NCI-H226 (cell line): ENCODE measurements around the gene PBX3.

Experiments
- DNase-seq: peaks from one replicate; pipeline ENCODE4 v3.0.0-alpha.2; 2015

PBX3 gene

DNA sequence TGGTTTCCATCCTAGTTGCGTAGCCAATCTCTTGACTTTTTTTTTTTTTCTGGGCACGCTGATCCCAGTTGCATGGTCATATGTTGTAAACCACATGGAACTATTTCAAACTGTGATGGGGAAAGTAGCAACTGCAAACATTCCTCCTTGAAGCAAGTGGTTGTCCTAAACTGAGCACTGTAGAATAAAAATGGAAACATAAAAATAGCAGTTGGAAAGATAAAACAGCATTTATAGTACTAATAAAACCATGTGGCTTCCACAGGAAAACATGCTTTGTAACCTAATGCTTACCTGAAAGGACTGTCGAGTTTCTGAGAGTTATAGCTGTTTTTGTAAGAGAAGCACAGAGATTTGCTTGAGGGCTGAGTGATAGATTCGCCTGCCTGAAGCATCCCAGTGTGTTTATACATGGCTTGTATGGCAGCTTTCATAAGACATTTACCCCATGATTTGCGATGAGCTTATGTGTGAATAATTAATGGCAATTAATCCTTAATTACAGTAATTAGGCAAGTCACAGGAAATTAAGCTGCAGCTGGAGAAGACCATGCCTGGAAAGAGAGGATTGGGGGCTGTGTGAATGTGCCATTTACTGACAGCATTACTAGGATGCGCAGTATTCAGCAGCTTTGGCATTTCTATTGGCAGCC, 136.5 kb downstream of the PBX3 start:
- no peak for DNase-seq

DNA sequence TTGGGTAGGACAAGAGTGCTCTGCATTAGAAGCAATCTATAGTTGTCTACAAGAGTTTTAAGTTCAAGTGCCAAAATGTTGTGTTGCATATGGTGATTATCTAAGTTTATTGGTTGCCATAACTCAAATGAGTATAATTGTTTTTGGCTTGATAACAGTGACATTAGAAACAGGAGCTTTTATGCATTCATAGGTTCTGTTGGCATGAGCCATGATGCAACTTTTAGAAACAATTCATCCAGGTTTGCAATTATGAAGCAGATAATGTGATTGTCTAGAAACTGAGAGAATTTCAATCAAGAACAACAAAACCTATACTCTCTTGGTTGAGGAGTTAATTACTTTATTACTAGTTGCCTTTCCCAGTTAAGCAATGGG, 137.0 kb downstream of the PBX3 start:
- DNase-seq: no peak

DNA sequence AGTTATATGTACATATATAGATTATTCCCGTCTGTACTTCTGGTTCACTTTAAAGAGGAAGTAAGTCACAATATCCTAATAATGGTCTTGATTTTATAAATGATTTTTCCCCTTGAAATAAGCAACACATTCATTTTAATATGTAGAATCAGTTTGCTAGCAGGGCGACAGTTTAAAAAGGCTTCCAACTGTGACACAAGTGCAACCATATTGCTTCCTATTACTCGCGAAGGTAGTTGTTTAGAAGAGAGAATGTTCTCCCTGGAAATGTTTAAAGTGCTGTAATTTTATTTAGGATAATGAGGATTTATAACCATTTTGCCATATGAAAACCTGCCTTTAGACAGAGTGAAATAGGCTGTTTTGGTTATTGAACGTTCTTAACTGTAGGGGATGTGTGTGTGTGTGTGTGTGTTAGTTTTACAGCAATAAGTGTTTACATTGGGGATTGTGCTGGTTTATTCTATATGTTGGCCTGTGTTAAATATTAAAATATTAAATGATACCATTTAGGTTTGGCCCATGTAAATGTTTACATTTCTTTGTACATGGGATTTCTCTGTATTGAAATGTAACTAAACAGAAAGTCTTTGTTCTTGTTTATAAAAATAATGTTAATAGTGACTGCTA, 138.3 kb downstream of the PBX3 start:
- no peak for DNase-seq

DNA sequence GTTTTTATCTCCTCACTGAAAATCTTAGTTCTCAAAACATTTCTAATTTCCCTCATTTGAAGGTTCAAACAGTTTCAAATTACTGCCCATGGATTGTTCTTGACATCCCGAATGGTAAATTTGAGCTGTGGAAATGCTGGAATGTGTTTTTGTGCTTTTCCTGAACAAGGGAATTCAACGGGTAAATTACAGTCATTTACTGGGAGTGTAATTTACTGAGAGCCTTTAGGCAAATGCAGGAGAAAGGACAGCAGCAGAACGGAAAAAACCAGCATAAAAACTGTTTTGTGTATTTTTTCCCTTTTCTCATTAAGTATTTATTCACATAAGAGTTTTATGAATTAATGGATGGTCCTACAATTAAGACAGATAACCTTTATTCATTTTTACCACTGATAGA, 139.2 kb downstream of the PBX3 start:
- DNase-seq: no peak

DNA sequence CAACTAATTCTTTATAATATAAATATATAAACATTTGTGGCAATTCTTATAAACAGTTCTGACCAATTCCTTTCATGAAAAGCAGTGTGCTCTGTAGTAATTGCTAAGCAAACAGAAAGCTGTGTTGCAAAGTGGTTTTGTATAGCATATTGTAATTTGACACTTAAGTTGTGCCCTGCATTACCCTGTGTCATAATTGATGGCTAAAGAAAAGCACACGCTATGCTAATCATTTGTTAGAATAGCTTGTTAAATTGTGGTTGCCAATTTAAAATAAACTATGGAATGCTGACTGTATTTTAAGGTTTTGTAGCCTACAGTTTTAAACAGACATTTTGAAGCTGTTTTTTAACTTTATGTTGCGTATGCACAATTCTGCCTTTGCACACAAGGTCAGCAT, 140.0 kb downstream of the PBX3 start:
- no peak for DNase-seq

DNA sequence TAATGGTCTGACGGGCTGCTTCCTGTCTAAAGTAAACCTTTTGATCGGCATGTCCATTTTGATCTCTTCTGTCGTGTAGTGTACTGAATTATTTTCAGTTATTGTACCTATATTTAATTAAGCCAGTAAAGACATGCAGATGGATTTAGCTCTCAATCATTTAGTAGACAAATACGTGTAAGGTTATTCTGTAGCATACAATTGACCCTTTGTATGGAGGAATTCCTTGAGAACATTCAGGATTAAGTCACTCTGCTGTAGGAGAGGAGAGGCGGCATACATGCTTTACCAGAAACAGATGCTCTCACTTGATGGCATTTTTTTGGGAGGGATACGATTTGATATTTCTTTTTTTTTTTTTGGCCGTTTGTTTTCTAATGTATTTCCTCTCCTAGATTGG, 141.0 kb downstream of the PBX3 start:
- DNase-seq: no peak

DNA sequence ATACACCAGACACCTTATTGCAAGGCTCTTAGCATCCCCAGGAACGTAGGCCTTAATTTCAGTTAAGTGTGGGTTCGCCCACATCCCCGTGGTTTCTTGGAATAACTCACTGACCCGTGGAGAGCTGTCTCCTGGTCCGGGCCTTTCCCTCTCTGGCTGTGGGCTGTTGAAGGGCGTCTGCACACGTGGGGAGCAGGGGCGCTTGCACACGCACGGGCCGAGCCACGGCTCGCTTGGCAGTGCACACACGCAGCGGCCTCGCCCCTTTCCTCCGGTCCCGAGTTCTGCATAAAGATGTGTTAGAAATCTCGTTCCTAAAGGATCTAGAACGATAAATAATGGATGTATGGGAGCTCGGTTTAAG, 141.9 kb downstream of the PBX3 start:
- DNase-seq: no peak

DNA sequence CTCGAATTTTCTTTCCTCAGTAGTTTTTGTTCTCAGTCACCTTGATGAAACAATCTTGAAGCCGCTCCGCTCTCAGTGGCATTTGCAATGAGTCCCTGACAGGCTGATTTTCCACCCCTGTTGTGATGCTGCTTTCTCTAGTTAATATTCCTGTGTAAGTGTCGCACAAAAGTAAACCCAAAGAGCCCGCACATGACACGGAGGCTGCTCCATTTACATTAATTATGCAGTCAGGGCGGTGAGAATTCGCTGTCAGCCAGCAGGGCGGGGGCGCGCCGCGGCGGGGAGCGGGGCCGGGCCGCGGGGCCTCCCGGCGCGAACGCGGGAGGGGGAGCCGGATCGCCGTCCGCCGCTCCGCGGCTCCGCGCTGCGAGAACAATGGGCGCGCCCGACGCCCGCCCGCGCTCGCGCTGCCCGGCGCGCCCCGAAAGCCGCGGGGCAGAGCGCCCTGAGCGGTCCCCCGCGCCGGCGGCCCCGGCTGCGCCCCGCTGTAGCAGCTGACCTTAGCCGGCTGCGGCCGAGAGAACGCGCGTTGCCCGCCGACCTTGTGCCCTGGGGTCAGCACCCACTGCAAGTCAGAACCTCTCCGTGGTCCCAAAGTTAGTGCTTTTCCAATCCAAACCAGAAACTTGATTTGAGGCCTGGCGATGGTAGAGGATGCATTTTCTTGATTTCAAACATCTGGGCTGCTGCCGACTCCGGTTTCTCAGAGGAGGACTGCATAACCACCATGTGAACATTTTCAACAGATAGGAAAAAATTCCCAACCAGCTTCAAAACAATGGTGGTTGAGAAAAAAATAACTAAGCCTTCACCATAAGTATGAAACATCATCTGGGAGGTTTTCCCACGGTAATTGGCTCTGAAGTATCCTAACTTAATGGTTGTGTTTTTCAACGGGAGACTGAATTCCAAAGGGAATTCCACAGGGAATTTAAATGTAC, 142.6 kb downstream of the PBX3 start:
- DNase-seq: no peak

DNA sequence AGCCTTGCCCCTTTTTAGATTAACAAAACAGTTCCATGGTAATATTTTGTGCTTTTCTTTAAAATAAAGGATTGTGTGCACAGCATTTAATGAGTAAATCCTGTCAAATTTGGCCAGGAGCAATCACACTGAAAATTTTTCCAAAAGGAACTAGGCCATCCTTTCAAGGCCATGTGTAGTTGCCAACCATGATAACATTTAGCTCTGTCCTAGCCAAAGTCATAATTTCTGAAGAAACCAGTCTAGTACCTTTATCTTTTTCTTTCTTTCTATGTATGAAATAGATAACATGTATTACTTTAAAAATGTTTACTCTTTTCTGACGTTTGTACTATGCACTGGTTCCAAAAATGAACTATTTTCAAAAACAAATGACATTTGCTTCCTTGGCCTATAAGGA, 143.7 kb downstream of the PBX3 start:
- no peak for DNase-seq

DNA sequence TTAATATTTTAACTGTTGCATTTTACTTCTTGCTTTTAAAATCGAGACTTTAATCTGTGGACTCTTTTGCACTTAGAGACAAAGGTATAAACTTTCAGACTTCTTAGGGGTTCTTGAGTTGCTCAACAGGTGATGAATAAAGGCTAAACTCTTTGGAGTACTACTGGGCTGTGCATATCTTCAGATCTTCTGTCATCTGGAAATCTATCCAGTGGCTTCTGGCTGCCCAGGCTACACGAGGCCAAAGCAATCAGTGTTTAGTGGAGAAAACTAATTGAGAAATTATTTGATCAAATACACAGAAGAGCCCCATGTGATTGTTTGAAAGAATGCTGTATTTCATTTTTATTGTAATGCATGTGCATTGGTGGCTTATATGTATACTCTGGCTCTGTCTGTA, 146.1 kb downstream of the PBX3 start:
- DNase-seq: no peak

DNA sequence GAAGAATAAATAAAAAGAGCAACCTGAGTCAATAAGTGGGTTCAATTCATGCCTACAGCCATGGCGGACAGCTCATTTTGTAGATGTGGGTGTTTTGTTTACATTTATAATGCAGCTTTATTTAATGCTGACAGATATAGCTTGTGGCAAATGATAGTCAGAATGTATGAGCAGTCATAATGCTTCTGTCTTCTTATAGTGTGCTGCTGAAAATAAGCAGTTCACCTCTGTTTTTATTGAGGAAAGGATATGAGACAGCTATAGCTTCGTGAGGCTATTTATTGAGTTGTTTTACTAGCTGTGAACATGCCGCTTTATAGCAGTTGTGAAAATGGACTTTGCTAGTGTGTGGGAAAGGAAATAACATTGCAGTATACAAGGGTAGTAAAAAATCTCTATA, 147.4 kb downstream of the PBX3 start:
- DNase-seq: no peak

DNA sequence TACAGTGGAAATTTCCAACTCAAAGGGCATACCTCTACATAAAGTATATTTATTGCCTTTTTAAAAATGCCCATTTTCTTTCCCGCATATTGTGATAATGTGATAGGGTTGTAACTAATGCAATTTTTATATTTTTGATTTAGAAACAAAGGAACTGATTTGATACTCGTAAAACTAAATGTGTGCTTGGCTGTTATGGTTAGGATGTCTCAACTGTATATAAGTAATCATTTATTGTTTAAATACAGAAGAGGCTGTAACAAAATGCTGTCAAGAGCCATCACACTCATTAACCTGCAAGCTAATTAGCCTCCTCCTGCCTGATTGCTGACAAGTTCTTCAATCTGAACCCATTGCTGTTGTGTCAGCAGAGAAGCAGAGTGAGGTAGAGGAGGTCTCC, 149.2 kb downstream of the PBX3 start:
- DNase-seq: no peak

DNA sequence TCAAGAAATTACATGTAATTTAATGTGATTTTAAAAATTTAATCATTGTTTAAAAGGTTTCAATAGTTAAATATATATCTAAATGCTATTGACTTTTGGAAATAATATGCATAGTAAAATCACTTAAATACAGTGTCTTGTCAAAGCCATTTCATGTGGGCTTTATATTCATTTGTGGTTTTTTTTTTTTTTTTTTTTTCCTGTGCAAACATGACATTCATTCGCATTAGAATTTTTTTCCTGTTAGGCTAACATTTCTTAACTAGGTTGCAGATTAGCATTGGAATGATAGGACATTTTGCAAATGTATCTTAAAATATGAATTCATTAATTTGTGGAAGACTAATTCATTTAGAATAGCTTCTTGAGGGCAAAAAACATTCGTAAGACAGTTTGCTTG, 149.8 kb downstream of the PBX3 start:
- DNase-seq: no peak

DNA sequence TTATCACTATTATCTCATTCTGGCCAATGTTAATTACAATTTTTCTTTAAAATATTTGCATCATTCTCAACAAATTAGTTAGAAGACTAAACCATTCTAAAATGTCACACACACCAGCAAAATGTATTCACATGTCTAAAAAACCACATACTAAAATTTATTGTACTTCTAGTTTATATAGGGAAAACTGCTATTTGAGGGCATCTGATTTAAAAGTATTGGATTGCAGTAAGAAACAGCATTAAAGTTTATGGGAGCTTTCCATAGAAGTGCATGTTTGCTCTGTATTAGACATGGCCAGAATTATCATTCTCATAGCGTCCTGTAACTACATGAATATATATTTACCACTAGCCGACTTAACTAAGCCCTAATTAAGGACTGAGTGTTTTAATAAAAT, 150.3 kb downstream of the PBX3 start:
- DNase-seq: no peak

DNA sequence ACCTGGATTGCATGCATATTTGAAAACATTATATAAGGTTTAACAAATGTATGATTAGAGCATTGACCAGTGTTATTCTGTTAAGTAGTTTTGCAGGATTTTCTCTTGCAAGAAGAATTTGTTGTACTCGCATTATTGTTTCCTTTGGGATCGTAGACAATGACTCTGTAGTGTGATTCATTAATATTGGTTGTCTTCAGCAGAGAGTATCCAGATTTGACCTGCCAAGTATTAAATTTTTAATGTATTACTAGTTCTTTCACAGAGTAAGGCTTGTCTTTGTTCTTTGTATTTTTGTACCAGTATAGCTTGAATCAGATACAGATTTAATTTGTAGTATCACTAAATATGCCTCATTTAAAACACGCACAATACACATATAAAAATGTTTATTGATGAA, 155.0 kb downstream of the PBX3 start:
- DNase-seq: no peak

DNA sequence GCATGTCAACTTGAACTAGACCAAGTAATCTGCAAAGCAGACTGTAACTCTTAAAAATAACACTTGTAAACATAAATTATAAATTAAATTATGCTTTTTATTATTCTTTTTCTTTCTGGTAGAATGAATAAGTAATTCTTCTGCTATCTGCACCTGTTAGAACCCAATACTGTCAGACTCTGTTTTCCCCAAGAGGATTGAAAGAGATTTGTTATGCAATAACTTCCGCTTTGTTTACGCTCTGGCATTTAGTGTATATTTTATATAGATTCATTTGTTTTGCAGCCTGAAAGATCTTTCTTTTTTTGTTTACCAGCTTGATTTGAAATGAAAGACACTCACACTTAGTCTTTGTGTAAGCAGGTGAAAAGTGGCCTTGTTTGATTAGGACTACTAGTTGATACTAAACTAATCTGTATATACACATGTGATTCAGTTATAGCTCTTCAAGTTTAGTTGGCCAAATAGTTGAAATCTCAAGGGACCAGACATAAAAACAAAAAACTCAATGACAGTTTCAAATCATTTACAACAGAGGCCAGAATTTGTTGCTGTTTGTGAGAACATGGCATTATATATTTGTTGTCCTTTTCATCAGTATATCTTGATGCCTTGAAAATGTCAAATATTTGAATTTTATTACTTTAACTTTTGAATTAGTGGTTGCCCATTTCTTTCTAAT, 155.8 kb downstream of the PBX3 start:
- no peak for DNase-seq

DNA sequence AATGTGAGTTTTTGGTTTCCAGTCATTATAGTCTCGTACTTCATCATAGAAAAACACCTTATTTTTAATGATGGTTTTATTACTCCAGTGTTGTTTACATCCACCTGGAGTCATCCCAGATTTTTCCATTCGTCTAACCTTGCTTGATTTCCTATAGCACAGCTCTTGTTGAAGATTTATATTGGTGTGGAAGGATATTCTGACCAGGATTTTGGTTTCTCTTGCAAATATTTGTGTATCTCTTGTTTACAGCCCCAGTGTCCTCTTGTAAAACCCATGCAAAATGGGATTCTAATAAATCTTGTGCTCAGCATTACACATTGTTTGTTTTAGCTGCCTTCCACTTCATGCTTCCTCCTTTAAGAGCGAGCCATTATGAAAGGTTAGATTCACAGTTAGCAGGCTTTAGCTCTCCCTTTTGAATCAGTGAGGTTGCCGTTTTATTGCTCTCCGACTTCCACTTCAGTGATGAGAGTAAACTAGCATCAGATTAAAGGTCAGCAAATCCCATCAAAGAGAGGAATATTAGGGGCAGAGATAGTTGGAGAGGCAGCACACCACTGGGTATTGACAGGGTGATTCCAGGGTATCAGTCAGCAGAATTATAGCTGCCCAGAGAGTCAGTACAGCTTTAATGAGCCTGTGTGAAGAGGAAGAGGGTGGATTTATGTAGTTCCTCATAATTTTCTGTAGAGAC, 157.1 kb downstream of the PBX3 start:
- no peak for DNase-seq

DNA sequence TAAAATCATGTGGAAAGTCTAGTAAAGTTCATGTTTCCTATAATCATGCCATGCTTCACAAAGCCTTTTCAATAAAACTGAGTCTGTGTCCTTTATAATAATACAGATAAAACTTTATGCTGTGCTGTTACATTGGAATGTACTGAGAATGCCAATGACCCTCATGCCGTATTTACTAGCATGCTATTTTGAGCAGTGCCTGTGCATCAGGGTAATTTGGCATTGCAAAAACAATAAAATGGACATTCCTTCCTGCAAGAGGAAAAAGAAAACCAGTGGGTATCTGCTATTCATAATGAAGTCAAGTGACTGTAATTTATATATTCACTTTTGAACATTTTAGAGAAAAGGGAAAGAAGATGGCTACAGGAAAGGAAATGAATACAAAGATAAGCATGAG, 159.0 kb downstream of the PBX3 start:
- peak; percentile 32 for DNase-seq

DNA sequence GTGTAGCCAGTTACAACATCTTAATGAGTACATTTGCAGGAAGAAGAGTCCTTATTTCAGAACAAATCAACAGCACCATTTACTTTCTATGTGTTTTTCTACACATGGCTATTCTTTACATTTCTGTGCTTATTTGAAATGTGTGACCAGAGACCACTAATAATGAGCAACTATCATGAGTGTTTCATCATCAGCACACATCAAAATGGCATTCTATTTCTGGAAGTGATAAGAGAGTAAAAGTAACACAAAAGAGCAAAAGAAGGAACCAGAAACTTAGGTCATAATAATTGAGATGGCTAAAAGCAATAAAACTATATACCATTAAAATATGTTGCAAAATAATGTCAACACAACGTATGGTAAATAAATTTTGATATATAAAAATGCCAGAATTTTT, 159.7 kb downstream of the PBX3 start:
- no peak for DNase-seq

DNA sequence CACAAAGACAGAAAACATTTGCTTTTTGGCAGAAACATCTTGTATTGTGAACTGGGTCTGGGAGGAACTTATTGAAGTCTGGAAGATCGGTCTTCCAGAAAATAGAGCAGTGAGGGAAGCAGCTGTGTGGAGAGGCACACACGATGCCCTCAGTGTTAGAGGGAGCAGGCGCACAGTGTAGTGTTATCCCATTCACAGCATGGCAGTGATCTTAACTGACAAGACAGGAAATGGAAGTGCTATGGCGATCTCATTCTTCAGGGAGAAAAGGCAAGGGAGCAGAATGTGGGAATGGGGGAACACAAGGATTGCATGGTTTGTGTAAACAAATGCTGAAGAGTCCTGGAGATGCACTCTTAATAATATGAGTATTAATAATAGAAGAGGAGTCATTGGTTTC, 161.0 kb downstream of the PBX3 start:
- peak; percentile 18 for DNase-seq

DNA sequence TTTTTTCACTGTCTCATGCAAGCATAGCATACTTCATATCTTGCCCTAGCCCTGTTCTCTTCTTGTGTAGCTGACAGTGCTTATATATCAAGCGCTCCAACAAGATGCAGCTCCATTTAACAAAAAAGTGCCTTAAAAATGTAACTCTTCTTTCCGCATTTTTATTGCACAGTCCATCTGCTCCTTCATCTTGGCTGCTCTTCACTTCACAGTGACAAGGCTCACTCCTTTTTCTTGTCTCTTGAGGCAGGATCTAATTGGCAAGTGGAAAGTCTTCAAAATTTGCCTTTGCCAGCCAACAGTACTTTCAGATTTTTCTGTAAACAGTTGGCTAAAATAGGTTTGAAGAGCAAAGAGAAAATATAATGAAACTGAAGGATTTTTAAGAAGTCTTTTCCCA, 161.8 kb downstream of the PBX3 start:
- DNase-seq: no peak

DNA sequence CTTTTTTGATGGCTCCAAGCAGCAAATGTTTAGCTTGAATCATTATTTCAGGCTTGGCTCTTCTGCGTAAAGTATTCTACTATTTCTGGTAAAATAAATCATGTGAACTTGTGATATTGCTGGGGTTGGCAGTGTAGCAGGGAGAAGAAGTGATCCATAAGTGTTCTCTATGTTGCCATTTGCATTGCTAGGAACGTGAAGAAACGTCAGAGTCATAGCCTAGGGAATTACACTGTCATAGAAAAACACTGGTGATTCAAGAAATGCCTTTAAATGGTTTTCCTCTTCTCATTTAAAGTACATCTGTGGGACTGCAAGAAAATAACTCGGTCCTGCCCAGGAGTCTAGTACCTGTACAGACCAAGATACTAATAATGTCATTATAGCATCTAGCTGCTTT, 162.3 kb downstream of the PBX3 start:
- DNase-seq: no peak

DNA sequence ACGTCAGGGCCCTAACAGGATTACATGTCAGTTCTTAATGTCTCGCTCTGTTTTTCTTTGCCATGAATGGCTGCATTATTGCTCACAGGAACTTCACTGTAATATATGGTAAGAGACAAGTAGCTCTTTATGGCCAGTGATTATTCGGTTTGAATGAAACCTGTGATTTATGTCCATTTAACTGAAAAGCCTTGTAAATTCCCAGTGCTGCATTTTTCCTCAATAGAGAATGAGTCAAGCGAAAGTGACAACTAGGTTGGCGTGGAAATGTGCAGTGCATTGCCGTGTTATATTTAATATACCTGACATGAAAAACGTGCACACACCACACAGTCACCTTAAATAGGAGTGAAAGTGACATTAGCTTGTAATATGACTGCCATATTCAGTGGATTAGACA, 163.1 kb downstream of the PBX3 start:
- no peak for DNase-seq
